ENCODE results near the gene NRG2.
A peak's percentile ranks its signal among the peaks of the same experiment; 100 is the strongest.

Gene NRG2

DNA sequence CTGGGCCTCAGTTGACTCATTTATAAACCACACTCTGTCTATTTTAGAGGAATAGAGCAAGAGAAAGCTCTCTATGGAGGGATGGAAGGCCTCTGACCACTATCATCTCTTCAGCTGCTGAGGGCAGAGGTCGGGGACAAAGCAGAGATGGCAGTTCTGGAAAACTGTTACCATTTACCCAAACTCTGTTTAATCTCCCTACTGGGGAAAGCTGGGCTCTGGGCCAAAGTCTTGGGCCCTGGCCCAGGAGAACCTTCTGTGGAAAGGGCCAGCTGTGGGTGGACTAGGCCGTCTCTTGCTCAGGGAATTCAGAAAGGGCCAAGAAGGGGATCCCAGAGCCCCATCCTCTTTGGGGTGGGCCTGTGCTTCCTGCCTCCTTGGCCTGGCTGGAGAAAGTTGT, 147.5 kb downstream of the NRG2 start:
- DNase-seq (ENCODE audit: insufficient read length) = no peak
- TF ChIP-seq POLR2A (IDR thresholded peaks at IDR 0.05; ENCODE audit: low read depth, low read length) (no peak), POLR2AphosphoS5 (IDR thresholded peaks at IDR 0.05; ENCODE audit: low read depth, low read length) (no peak)
- no peak for FAIRE-seq

DNA sequence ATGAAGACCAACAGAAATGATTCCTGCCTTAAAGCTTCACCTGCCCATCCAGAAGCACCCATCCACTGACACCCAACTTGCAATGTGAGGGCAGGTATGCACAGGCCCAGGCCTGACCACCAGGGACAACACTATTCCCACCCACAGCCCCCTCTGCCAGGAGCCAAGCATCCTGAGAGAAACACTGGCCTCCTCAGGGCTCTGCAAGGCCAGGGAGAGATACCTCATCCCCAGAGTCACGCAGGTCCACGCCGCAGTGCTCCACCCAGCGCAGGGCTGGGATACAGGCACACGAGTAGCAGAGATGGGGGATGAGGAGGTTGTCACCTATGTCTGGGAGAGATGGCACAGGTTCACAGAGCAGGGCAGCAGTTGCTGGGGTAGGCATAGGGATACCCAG, 148.1 kb downstream of the NRG2 start:
- no peak for DNase-seq (ENCODE audit: insufficient read length)
- FAIRE-seq = no peak
- TF ChIP-seq TAF1 (IDR thresholded peaks at IDR 0.05; ENCODE audit: borderline replicate concordance, low read depth, low read length) = no peak
- no peak for TF ChIP-seq POLR2AphosphoS5 (IDR thresholded peaks at IDR 0.05; ENCODE audit: low read depth, low read length)
- no peak for TF ChIP-seq POLR2A (IDR thresholded peaks at IDR 0.05; ENCODE audit: low read depth, low read length)

- FAIRE-seq (no peak), DNase-seq (ENCODE audit: insufficient read length) (no peak)
- TF ChIP-seq TAF1 (IDR thresholded peaks at IDR 0.05; ENCODE audit: borderline replicate concordance, low read depth, low read length) = no peak
These were observed 149.2 kb downstream of the NRG2 start for GRCh38 chr5:139893873-139894272.

DNA sequence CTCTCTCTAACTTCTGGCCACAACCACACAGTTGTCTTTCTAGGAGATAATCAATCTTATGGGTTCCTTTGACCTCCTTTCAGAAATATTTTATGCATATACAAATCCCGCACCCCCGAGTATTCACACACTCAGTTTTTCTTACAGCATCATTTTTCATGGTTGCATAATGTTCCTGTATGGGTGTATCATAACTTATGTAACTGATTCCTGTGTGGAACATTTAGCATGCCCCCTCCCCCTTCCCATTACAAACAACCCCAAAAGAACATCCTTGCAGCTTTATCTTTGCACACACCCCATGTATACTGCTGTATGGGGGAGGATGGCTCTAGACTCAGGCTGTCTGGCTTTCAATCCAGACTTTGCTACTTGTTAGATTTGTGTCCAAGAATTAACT, 153.7 kb downstream of the NRG2 start:
- no peak for TF ChIP-seq TAF1 (IDR thresholded peaks at IDR 0.05; ENCODE audit: borderline replicate concordance, low read depth, low read length)
- no peak for TF ChIP-seq POLR2A (IDR thresholded peaks at IDR 0.05; ENCODE audit: low read depth, low read length)
- TF ChIP-seq POLR2AphosphoS5 (IDR thresholded peaks at IDR 0.05; ENCODE audit: low read depth, low read length) = no peak
- peak; percentile 46 for FAIRE-seq
- DNase-seq (ENCODE audit: insufficient read length) = no peak

GRCh38 chr5:139888370-139888769, 154.7 kb downstream of the NRG2 start:
- FAIRE-seq (no peak), DNase-seq (ENCODE audit: insufficient read length) (no peak)

GRCh38 chr5:139886213-139886612, 156.9 kb downstream of the NRG2 start:
- TF ChIP-seq TAF1 (IDR thresholded peaks at IDR 0.05; ENCODE audit: borderline replicate concordance, low read depth, low read length) (no peak), POLR2A (IDR thresholded peaks at IDR 0.05; ENCODE audit: low read depth, low read length) (no peak), POLR2AphosphoS5 (IDR thresholded peaks at IDR 0.05; ENCODE audit: low read depth, low read length) (no peak)
- DNase-seq (ENCODE audit: insufficient read length) = no peak
- peak; percentile 44 for FAIRE-seq

More at GRCh38 chr5:139888370-139888769, 154.7 kb downstream of the NRG2 start:
- TF ChIP-seq TAF1 (IDR thresholded peaks at IDR 0.05; ENCODE audit: borderline replicate concordance, low read depth, low read length) (no peak), POLR2AphosphoS5 (IDR thresholded peaks at IDR 0.05; ENCODE audit: low read depth, low read length) (no peak), POLR2A (IDR thresholded peaks at IDR 0.05; ENCODE audit: low read depth, low read length) (no peak)

DNA sequence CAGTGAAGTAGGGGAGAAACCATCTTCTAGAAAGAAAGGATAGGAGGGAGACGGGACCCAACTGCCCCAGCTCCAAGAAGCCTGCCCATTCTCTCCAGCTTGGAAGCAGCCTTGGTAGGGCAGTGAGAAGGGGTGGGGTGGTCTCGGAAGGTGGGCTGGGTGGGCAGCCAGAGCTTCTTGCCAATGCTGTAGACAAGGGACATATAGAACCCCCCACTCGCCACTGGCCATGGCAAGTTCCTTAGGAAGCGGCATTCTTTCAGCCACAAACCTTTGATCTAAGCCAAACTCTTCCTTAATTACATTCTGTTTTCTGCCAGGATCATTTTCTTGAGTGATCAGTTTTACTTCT, 157.3 kb downstream of the NRG2 start:
- no peak for FAIRE-seq
- no peak for TF ChIP-seq POLR2AphosphoS5 (IDR thresholded peaks at IDR 0.05; ENCODE audit: low read depth, low read length)
- no peak for TF ChIP-seq TAF1 (IDR thresholded peaks at IDR 0.05; ENCODE audit: borderline replicate concordance, low read depth, low read length)
- no peak for TF ChIP-seq POLR2A (IDR thresholded peaks at IDR 0.05; ENCODE audit: low read depth, low read length)
- no peak for DNase-seq (ENCODE audit: insufficient read length)

DNA sequence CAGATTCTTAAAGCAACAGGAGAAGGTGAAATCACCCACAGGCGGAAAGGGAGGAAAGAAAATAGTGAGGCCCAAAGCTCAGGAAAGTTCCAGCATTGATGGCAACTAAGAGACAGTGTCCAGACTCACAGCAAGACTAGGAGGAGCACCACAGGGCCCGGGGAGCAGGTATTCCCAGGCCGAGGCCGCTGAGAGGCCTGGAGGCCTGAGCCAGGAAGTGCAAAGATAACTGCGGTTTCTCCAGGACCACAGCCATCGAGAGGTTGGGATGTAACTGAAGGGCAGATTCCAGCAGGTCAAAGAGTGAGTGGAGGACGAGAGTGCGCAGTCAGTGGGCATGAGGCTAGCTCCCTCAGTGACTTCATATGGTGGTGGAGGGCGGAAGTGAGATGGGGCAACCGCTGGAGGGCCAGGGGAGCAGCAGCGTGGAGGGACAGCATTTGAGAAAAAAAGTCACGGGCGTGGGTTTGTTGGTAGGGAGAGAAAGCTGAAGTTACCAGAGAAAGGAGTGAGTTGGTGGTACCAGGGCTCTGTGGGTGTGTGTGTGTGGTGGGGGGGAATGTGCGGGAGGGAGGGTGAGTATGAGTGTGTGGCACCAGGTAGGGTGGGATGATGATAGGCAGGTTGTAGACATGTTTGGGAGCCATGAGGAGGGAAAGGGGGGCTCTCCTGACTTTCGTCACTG, 157.8 kb downstream of the NRG2 start:
- no peak for TF ChIP-seq POLR2AphosphoS5 (IDR thresholded peaks at IDR 0.05; ENCODE audit: low read depth, low read length)
- no peak for TF ChIP-seq TAF1 (IDR thresholded peaks at IDR 0.05; ENCODE audit: borderline replicate concordance, low read depth, low read length)

GRCh38 chr5:139884734-139885133, 158.4 kb downstream of the NRG2 start:
- TF ChIP-seq POLR2A (IDR thresholded peaks at IDR 0.05; ENCODE audit: low read depth, low read length) (no peak), TAF1 (IDR thresholded peaks at IDR 0.05; ENCODE audit: borderline replicate concordance, low read depth, low read length) (no peak), POLR2AphosphoS5 (IDR thresholded peaks at IDR 0.05; ENCODE audit: low read depth, low read length) (no peak)
- DNase-seq (ENCODE audit: insufficient read length) = no peak
- FAIRE-seq = no peak

More for the DNA sequence above, 157.8 kb downstream of the NRG2 start:
- FAIRE-seq (no peak), DNase-seq (ENCODE audit: insufficient read length) (no peak)

DNA sequence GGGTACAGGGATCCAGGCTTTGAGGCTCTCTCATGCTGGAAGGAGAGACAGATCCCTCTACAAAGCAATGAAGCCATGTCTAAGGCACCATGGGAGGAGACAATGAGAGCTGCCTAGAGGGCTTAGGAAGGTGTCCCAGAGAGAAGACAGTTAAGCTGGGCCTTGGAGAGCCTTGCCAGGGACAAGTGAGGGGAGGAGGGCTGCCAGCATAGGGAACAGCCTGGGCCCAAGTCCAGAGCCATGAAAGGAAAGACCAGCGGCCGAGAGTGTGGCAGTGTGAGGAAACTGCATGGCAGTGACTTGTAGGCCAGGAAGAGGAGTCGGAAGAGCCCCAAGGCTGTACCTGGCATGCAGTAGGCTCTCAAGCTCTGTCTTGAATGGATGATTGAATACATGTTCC, 159.0 kb downstream of the NRG2 start:
- TF ChIP-seq POLR2A (IDR thresholded peaks at IDR 0.05; ENCODE audit: low read depth, low read length) (no peak), POLR2AphosphoS5 (IDR thresholded peaks at IDR 0.05; ENCODE audit: low read depth, low read length) (no peak), TAF1 (IDR thresholded peaks at IDR 0.05; ENCODE audit: borderline replicate concordance, low read depth, low read length) (no peak)
- DNase-seq (ENCODE audit: insufficient read length) (no peak), FAIRE-seq (no peak)

GRCh38 chr5:139882961-139883539, 160.0 kb downstream of the NRG2 start:
- FAIRE-seq = no peak

DNA sequence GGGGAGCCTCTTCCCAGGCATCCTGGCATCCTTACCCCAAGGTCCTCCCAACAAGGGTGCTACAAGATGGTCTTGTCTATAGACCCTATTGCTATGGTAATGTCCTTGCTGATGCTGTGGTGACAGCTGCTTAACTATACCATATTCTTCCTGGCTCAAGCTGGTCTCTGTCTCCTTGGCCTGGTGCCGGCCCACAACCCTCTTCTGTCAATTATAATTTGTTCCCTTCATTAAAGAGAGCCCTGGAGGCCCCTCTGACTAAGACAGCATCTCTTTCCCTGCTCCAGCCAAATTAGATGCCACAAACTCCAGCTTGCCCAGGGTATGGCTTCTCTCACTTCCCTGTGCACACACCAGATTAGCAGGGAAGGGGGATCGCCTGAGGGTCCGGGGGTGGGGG, 160.8 kb downstream of the NRG2 start:
- no peak for FAIRE-seq
- no peak for DNase-seq (ENCODE audit: insufficient read length)
- TF ChIP-seq POLR2A (IDR thresholded peaks at IDR 0.05; ENCODE audit: low read depth, low read length) (no peak), TAF1 (IDR thresholded peaks at IDR 0.05; ENCODE audit: borderline replicate concordance, low read depth, low read length) (no peak), POLR2AphosphoS5 (IDR thresholded peaks at IDR 0.05; ENCODE audit: low read depth, low read length) (no peak)

More at GRCh38 chr5:139882961-139883539, 160.0 kb downstream of the NRG2 start:
- TF ChIP-seq POLR2A (IDR thresholded peaks at IDR 0.05; ENCODE audit: low read depth, low read length) (no peak), POLR2AphosphoS5 (IDR thresholded peaks at IDR 0.05; ENCODE audit: low read depth, low read length) (no peak), TAF1 (IDR thresholded peaks at IDR 0.05; ENCODE audit: borderline replicate concordance, low read depth, low read length) (no peak)
- DNase-seq (ENCODE audit: insufficient read length) = no peak
